Sigmoid colon (tissue), 4 donors: ENCODE measurements around the gene RASA4.
"Not testable (repeated sequence)": the region's sequence is repeated elsewhere in the genome, so short reads cannot be mapped to it uniquely, and the experiment has no call there.

Source experiments
- EP300 ChIP-seq, 4 donors: sonication (generic); formaldehyde crosslinking; IDR thresholded peaks; one replicate each; pipeline ENCODE4 v1.6.1; 2017; ENCODE audit warnings: antibody characterized with exemption in 4 of 4
- POLR2A ChIP-seq, 2 donors: fragments of 450-650 bp; IDR thresholded peaks; one replicate each; pipeline ENCODE4 v1.6.1; 2016; ENCODE audit warnings: antibody characterized with exemption in 2 of 2, mild to moderate bottlenecking in 2 of 2, moderate library complexity in 2 of 2
- TF ChIP-seq, protein P1 (sequence below), 4 experiments: fragments of 450-650 bp in 3 of 4; fragments of 200-600 bp in 1 of 4; IDR thresholded peaks; one replicate each; pipeline ENCODE4 v1.5.1; 2016 to 2019; ENCODE audit warnings: antibody characterized with exemption in 4 of 4, mild to moderate bottlenecking in 3 of 4, moderate library complexity in 2 of 4

DNA sequence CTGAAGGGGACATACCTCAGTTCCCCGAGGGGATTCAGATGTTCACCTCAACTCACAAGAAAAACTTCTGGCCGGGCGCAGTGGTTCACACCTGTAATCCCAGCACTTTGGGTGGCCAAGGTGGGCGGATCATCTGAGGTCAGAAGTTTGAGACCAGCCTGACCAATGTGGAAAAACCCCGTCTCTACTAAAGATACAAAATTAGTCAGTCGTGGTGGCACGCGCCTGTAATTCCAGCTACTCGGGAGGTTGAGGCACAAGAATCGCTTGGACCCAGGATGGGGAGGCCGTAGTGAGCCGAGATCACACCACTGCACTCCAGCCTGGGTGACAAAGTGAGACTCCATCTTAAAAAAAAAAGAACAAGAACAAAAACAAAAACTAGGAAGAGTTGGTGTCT lies 71.3 kb downstream of the RASA4 start:
- TF ChIP-seq, protein P1, sequence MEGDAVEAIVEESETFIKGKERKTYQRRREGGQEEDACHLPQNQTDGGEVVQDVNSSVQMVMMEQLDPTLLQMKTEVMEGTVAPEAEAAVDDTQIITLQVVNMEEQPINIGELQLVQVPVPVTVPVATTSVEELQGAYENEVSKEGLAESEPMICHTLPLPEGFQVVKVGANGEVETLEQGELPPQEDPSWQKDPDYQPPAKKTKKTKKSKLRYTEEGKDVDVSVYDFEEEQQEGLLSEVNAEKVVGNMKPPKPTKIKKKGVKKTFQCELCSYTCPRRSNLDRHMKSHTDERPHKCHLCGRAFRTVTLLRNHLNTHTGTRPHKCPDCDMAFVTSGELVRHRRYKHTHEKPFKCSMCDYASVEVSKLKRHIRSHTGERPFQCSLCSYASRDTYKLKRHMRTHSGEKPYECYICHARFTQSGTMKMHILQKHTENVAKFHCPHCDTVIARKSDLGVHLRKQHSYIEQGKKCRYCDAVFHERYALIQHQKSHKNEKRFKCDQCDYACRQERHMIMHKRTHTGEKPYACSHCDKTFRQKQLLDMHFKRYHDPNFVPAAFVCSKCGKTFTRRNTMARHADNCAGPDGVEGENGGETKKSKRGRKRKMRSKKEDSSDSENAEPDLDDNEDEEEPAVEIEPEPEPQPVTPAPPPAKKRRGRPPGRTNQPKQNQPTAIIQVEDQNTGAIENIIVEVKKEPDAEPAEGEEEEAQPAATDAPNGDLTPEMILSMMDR (IDR thresholded peaks at IDR 0.05) = not testable (repeated sequence)
- TF ChIP-seq POLR2A, EP300 (IDR thresholded peaks at IDR 0.05): not testable (repeated sequence)
